ENCODE data around the gene TMX1.

TMX1 gene

DNA sequence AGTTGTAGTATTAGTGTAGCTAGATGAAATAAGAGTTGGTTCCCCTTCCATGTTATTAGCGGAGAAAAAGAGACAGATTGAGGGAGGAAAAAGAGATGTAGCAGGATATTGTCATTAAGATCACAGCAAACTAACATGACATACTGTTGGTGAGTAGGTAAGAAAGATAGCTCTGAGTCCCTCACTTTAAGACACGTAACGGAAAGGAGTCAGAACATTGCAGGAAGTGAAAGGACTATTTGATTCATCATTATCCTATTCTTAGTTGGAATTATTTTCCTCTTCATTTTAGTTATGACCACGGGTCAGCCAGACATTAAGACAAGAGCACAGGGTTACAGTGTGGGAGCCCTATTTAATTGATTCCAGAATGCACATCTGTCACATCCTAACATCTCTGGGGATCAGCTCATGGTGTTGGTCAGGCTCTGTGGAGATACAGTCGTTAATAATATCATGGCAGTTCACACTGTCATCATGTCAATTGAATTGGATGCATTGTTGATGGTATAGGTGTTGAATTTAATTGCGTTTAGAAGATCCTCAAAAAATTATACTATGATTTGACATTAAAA, 55.0 kb downstream of the TMX1 start:
- TF ChIP-seq, protein P1, sequence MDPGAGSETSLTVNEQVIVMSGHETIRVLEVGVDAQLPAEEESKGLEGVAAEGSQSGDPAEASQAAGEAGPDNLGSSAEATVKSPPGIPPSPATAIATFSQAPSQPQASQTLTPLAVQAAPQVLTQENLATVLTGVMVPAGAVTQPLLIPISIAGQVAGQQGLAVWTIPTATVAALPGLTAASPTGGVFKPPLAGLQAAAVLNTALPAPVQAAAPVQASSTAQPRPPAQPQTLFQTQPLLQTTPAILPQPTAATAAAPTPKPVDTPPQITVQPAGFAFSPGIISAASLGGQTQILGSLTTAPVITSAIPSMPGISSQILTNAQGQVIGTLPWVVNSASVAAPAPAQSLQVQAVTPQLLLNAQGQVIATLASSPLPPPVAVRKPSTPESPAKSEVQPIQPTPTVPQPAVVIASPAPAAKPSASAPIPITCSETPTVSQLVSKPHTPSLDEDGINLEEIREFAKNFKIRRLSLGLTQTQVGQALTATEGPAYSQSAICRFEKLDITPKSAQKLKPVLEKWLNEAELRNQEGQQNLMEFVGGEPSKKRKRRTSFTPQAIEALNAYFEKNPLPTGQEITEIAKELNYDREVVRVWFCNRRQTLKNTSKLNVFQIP (CRISPR knock-in tag; IDR thresholded peaks at IDR 0.05; ENCODE audit: borderline replicate concordance, low read depth), result no peak
- TF ChIP-seq ZC3H10 (CRISPR knock-in tag; IDR thresholded peaks at IDR 0.05) (no peak), CSDC2 (CRISPR knock-in tag; IDR thresholded peaks at IDR 0.05) (no peak)
- no peak for ATAC-seq

DNA sequence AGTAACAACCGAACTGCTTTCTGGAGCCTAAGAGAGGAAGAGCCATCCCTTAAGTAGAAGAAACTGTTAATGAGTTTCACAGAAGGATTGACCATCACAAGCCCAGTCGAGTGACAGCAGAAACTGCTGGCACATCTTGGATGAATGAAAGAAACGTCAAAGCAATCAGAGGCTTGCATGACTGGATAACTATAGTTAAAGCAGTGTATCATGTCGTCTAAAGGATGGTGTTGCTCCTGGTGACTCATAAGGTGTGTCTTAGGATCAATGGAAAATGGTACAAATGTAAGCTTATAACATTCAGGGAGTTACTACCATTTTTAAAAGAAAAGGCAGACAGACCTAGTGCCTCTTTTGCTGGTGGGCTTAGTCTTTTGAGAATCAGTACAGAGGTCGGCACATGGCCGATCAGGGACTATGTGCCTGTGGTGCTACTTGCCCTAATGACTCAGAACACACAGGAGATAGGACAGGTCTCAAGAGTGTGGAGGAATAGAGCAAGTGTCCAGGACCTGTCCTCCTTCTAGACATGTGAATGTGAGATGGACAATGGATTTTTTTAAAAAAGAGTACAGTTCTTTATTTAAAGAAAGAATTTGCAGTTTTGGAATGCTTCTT, 55.7 kb downstream of the TMX1 start:
- no peak for ATAC-seq
- no peak for TF ChIP-seq OSR1 (CRISPR knock-in tag; IDR thresholded peaks at IDR 0.05)
- TF ChIP-seq, protein P2, sequence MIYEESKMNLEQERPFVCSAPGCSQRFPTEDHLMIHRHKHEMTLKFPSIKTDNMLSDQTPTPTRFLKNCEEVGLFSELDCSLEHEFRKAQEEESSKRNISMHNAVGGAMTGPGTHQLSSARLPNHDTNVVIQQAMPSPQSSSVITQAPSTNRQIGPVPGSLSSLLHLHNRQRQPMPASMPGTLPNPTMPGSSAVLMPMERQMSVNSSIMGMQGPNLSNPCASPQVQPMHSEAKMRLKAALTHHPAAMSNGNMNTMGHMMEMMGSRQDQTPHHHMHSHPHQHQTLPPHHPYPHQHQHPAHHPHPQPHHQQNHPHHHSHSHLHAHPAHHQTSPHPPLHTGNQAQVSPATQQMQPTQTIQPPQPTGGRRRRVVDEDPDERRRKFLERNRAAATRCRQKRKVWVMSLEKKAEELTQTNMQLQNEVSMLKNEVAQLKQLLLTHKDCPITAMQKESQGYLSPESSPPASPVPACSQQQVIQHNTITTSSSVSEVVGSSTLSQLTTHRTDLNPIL (CRISPR knock-in tag; IDR thresholded peaks at IDR 0.05; ENCODE audit: low read depth), result no peak
- no peak for TF ChIP-seq ZNF70 (CRISPR knock-in tag; IDR thresholded peaks at IDR 0.05)
- TF ChIP-seq, protein P1 (CRISPR knock-in tag; IDR thresholded peaks at IDR 0.05; ENCODE audit: borderline replicate concordance, low read depth), result no peak
- TF ChIP-seq RARB (CRISPR knock-in tag; IDR thresholded peaks at IDR 0.05), result no peak
- TF ChIP-seq PPARA (CRISPR knock-in tag; IDR thresholded peaks at IDR 0.05; ENCODE audit: borderline replicate concordance), result no peak
- no peak for TF ChIP-seq ARNTL (CRISPR knock-in tag; IDR thresholded peaks at IDR 0.05; ENCODE audit: borderline replicate concordance, low read depth)
- no peak for TF ChIP-seq BACH2 (CRISPR knock-in tag; IDR thresholded peaks at IDR 0.05; ENCODE audit: borderline replicate concordance)
- no peak for TF ChIP-seq GLIS3 (CRISPR knock-in tag; IDR thresholded peaks at IDR 0.05)
- TF ChIP-seq, protein P3, sequence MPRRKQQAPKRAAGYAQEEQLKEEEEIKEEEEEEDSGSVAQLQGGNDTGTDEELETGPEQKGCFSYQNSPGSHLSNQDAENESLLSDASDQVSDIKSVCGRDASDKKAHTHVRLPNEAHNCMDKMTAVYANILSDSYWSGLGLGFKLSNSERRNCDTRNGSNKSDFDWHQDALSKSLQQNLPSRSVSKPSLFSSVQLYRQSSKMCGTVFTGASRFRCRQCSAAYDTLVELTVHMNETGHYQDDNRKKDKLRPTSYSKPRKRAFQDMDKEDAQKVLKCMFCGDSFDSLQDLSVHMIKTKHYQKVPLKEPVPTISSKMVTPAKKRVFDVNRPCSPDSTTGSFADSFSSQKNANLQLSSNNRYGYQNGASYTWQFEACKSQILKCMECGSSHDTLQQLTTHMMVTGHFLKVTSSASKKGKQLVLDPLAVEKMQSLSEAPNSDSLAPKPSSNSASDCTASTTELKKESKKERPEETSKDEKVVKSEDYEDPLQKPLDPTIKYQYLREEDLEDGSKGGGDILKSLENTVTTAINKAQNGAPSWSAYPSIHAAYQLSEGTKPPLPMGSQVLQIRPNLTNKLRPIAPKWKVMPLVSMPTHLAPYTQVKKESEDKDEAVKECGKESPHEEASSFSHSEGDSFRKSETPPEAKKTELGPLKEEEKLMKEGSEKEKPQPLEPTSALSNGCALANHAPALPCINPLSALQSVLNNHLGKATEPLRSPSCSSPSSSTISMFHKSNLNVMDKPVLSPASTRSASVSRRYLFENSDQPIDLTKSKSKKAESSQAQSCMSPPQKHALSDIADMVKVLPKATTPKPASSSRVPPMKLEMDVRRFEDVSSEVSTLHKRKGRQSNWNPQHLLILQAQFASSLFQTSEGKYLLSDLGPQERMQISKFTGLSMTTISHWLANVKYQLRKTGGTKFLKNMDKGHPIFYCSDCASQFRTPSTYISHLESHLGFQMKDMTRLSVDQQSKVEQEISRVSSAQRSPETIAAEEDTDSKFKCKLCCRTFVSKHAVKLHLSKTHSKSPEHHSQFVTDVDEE (CRISPR knock-in tag; IDR thresholded peaks at IDR 0.05), result no peak
- no peak for TF ChIP-seq SNAI2 (CRISPR knock-in tag; IDR thresholded peaks at IDR 0.05)
- no peak for TF ChIP-seq TCF4 (CRISPR knock-in tag; IDR thresholded peaks at IDR 0.05; ENCODE audit: borderline replicate concordance)
- TF ChIP-seq ZFP30 (CRISPR knock-in tag; IDR thresholded peaks at IDR 0.05), result no peak
- TF ChIP-seq TOX (CRISPR knock-in tag; IDR thresholded peaks at IDR 0.05; ENCODE audit: borderline replicate concordance), result no peak
- TF ChIP-seq ZFP3 (CRISPR knock-in tag; IDR thresholded peaks at IDR 0.05), result no peak
- no peak for TF ChIP-seq ZC3H10 (CRISPR knock-in tag; IDR thresholded peaks at IDR 0.05)
- TF ChIP-seq, protein P4, sequence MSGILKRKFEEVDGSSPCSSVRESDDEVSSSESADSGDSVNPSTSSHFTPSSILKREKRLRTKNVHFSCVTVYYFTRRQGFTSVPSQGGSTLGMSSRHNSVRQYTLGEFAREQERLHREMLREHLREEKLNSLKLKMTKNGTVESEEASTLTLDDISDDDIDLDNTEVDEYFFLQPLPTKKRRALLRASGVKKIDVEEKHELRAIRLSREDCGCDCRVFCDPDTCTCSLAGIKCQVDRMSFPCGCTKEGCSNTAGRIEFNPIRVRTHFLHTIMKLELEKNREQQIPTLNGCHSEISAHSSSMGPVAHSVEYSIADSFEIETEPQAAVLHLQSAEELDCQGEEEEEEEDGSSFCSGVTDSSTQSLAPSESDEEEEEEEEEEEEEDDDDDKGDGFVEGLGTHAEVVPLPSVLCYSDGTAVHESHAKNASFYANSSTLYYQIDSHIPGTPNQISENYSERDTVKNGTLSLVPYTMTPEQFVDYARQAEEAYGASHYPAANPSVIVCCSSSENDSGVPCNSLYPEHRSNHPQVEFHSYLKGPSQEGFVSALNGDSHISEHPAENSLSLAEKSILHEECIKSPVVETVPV (CRISPR knock-in tag; IDR thresholded peaks at IDR 0.05), result no peak
- TF ChIP-seq ZNF565 (CRISPR knock-in tag; conservative IDR thresholded peaks at IDR 0.05; ENCODE audit: low read depth), result no peak

DNA sequence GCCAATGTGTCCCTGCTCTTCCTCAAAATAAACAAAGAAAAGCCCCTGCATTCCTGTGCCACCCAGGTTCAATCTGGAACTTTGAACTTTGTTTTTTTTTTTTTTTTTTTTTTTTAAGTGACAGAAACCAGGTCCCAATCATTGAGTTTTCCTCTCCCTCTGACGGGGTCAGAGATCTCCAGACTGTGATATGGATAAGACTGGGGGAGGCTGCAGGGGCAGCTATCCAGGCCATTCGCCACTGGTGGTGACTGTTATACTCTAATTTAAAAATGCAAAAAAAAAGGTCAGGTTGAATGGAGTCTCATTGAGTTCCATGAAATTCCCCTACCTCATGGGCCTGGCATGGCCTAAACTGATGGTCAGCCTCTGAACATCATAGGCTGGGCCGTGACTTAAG, 57.0 kb downstream of the TMX1 start:
- TF ChIP-seq OSR1 (CRISPR knock-in tag; IDR thresholded peaks at IDR 0.05), result no peak
- TF ChIP-seq ZNF8 (CRISPR knock-in tag; IDR thresholded peaks at IDR 0.05), result no peak
- TF ChIP-seq, protein P4 (CRISPR knock-in tag; IDR thresholded peaks at IDR 0.05), result no peak
- no peak for TF ChIP-seq TCF4 (CRISPR knock-in tag; IDR thresholded peaks at IDR 0.05; ENCODE audit: borderline replicate concordance)
- TF ChIP-seq, protein P3 (CRISPR knock-in tag; IDR thresholded peaks at IDR 0.05), result no peak
- TF ChIP-seq ZNF565 (CRISPR knock-in tag; conservative IDR thresholded peaks at IDR 0.05; ENCODE audit: low read depth), result no peak
- TF ChIP-seq, protein P2 (CRISPR knock-in tag; IDR thresholded peaks at IDR 0.05; ENCODE audit: low read depth), result no peak
- TF ChIP-seq RARB (CRISPR knock-in tag; IDR thresholded peaks at IDR 0.05), result no peak
- no peak for TF ChIP-seq ZFP3 (CRISPR knock-in tag; IDR thresholded peaks at IDR 0.05)
- ATAC-seq, result no peak

Data from SK-N-SH treated with all-trans-retinoic acid at 6 μM for 48 hours (cell line).